GM12878 (cell line): ENCODE data around the gene SMC3. TPM values are rescaled to one million over a fixed set of nuclear protein-coding genes. Genes with fewer than 3 reads are reported as not detected.

Experiments
- ATAC-seq: fragments of 200-7000 bp; cut with Tn5 transposase; 3 replicates; pipeline ENCODE4 v1.9.1; 2020; ENCODE audit warnings: mild to moderate bottlenecking, moderate library complexity
- BruUV-seq: library from RNA; stranded (reverse); fragments of 400-500 nt; replicated peaks from 2 replicates; lab custom pipeline; 2021; lab: Mats Ljungman, UMichigan
- CTCF ChIA-PET: fragments of 300-600 bp; sonication (Branson Sonifier 250); formaldehyde crosslinking; extraction: SDS; loops from one replicate; lab custom pipeline; 2021; ENCODE audit warnings: inconsistent platforms; lab: Yijun Ruan, JAX
- POLR2A ChIA-PET: fragments of 350-600 bp; formaldehyde crosslinking; extraction: SDS; loops from one replicate; lab custom pipeline; 2021; ENCODE audit warnings: inconsistent platforms; lab: Charles Lee
- RAD21 ChIA-PET: fragments of 300-600 bp; sonication (Branson Sonifier 250); formaldehyde crosslinking; loops from one replicate; lab custom pipeline; 2023; ENCODE audit warnings: antibody characterized with exemption; ENCODE audit not compliant: unreplicated experiment; lab: Charles Lee
- SMC1A ChIA-PET: fragments of 300-600 bp; sonication (Branson Sonifier 250); formaldehyde crosslinking; loops from one replicate; lab custom pipeline; 2023; ENCODE audit not compliant: unreplicated experiment, uncharacterized antibody; lab: Charles Lee
- DNase-seq: peaks from one replicate; pipeline ENCODE4 v3.0.0-alpha.2; 2011; ENCODE audit warnings: low read depth, low spot score
- FAIRE-seq: peaks from 3 replicates; lab custom pipeline; 2011; peaks lifted over from hg19 to GRCh38; lab: Jason Lieb, UNC
- H2AFZ ChIP-seq: 2 replicates; pipeline ENCODE4 v1.6.0; 2011; ENCODE audit warnings: low read depth, low read length, control low read depth; ENCODE audit not compliant: control insufficient read depth
- H3K27ac ChIP-seq: 2 replicates; pipeline ENCODE4 v1.5.1; 2011; ENCODE audit warnings: control low read depth; ENCODE audit not compliant: control insufficient read depth, insufficient read depth
- H3K27me3 ChIP-seq, 2 experiments: replicated peaks in 1 of 2; 2 replicates each; pipeline versions ENCODE4 v1.6.0 to v1.6.1; 2011; ENCODE audit warnings: low read length in 1 of 2; ENCODE audit not compliant: control insufficient read depth in 2 of 2, insufficient read depth in 2 of 2
- H3K36me3 ChIP-seq, 2 experiments: 2 replicates each; pipeline ENCODE4 v1.5.1; 2011; ENCODE audit warnings: low read length in 1 of 2; ENCODE audit not compliant: control insufficient read depth in 2 of 2, insufficient read depth in 2 of 2
- H3K4me1 ChIP-seq: 2 replicates; pipeline ENCODE4 v1.6.1; 2011; ENCODE audit warnings: mild to moderate bottlenecking, low read length, moderate library complexity, mixed read lengths; ENCODE audit not compliant: control insufficient read depth, insufficient read depth
- H3K4me2 ChIP-seq: 2 replicates; pipeline ENCODE4 v1.6.0; 2011; ENCODE audit warnings: control low read depth; ENCODE audit not compliant: control insufficient read depth, insufficient read depth
- H3K4me3 ChIP-seq: fragments of 200-600 bp; sonication (generic); 2 replicates; pipeline ENCODE4 v1.5.1; 2016
- H3K79me2 ChIP-seq: 2 replicates; pipeline ENCODE4 v1.6.0; 2011; ENCODE audit warnings: low read length; ENCODE audit not compliant: control insufficient read depth, insufficient read depth
- H3K9ac ChIP-seq: 2 replicates; pipeline ENCODE4 v1.8.0; 2011; ENCODE audit warnings: low read length, control low read depth, mixed read lengths; ENCODE audit not compliant: control insufficient read depth, insufficient read depth
- H3K9me3 ChIP-seq: replicated peaks from 3 replicates; pipeline ENCODE4 v1.5.1; 2011; ENCODE audit warnings: mild to moderate bottlenecking, low read length; ENCODE audit not compliant: control insufficient read depth, insufficient read depth
- H4K20me1 ChIP-seq: 2 replicates; pipeline ENCODE4 v1.6.0; 2011; ENCODE audit not compliant: control insufficient read depth, insufficient read depth
- NFYB ChIP-seq: IDR thresholded peaks from 2 replicates; pipeline ENCODE4 v1.6.1; 2011; ENCODE audit warnings: low read depth, mild to moderate bottlenecking, low read length, improper control_type of control experiment, moderate library complexity; ENCODE audit not compliant: insufficient read depth
- whole genome bisulfite sequencing: methylation state at CpG from one replicate; pipeline ENCODE4 v1.1.6; 2016; ENCODE audit warnings: low lambda C conversion rate; ENCODE audit not compliant: insufficient replicate concordance, insufficient coverage; ENCODE audit errors: missing lambda C conversion rate; 5-methylcytosine and 5-hydroxymethylcytosine counted together
- in situ Hi-C: fragments of 300-500 bp; cut with MboI; formaldehyde crosslinking; loops from 9 replicates; pipeline ENCODE4 v1.14.3; 2018; ENCODE audit warnings: mixed read lengths
- intact Hi-C: fragments of 100-400 bp; cut with micrococcal nuclease; formaldehyde crosslinking; loops from one replicate; pipeline ENCODE4 v1.14.2; 2022; ENCODE audit not compliant: unreplicated experiment
- polyA plus RNA-seq, 11 experiments: library from polyadenylated mRNA; depleted of rRNA in 4 of 11; unstranded in 6 of 11; stranded (reverse) in 5 of 11; fragments of >200 nt; fragmentation: Nextera tagmentation in 4 of 11; fragmentation: Illumina TruSeq in 1 of 11; extraction: Ambion mirVana in 4 of 11; extraction: Trizol in 1 of 11; gene quantifications; 1 replicate in 1 of 11; 2 replicates in 10 of 11; pipeline versions ENCODE4 v1.2.1 to v1.2.3, GENCODE V29; 2011 to 2016; ENCODE audit warnings: inconsistent platforms in 2 of 11, missing spikeins in 2 of 11, low read depth in 1 of 11
- total RNA-seq, 4 experiments: library from RNA; depleted of rRNA in 3 of 4; stranded (reverse); fragments of >200 nt in 3 of 4; fragmentation: Illumina TruSeq in 1 of 4; extraction: Trizol in 1 of 4; gene quantifications; 2 replicates each; pipeline versions ENCODE4 v1.2.1 to v1.2.3, GENCODE V29; 2013 to 2021
- TF ChIP-seq, protein P1 (sequence below): fragments of 450-650 bp; IDR thresholded peaks from 2 replicates; pipeline ENCODE4 v1.6.1; 2018; ENCODE audit warnings: borderline replicate concordance, mild to moderate bottlenecking; ENCODE audit not compliant: partially characterized antibody

Gene SMC3
- total and polyA plus RNA-seq, 10 of the 15 experiments (the other 5 are each of a cell fraction or from before 2014, with no cell fraction given): 30.4 to 123 (median 48.3) TPM

DNA sequence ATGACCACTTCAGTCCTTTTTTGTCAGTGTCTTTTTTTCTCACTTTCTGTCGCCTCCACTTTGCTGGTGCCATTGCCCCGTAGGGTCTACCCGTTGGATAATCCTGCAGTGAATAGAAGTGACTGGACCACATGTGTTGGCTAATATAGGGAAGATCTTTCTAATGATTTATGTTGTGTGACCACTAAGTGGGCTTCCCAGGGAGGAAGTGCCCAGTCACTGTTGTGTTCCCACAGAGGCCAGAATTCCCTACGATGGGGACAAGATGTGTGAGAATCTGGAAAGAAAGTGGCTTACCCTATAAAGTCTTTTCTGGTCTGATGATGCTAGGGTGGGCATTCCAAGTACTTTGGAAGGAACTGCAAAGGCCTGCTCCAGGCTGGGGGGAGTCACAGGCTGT lies 28.4 kb upstream of the SMC3 start:
- CTCF ChIA-PET: interaction anchor here (1.4 to 10.7 kb wide), 4 partner anchors 9 to 232 kb away, joined by 3 to 85 read pairs (median 4); no protein-coding TSS in a partner anchor
- RAD21 ChIA-PET: interaction anchor here (1.0 to 2.3 kb wide), 5 partner anchors 40 to 401 kb away, joined by 3 to 10 read pairs (median 4); no protein-coding TSS in a partner anchor
- FAIRE-seq: no peak
- WGBS: 99% methylated on average over 4 of the region's 4 CpGs
- BruUV-seq: no TSS peak
- intact Hi-C loops: loop anchor here (5.0 kb wide), 1 partner anchor 112 kb away; no protein-coding TSS in a partner anchor
- H3K79me2 ChIP-seq: no peaks in the 10 kb centered on the region
- H3K36me3 ChIP-seq: no peaks in the 10 kb centered on the region
- no peak overlapping the region for H3K27ac ChIP-seq
- no peak for ATAC-seq
- H3K4me3 ChIP-seq: no peak overlapping the region
- in situ Hi-C loops: no loop called here
- peaks cover 29% of the 10 kb centered on the region for H3K4me1 ChIP-seq
- POLR2A ChIA-PET: interaction anchor here (0.8 to 1.3 kb wide), 2 partner anchors 40 to 233 kb away, joined by 3 read pairs; no protein-coding TSS in a partner anchor
- SMC1A ChIA-PET: interaction anchor here (1.0 to 8.8 kb wide), 10 partner anchors 10 to 233 kb away, joined by 3 to 54 read pairs (median 6); no protein-coding TSS in a partner anchor
- no peak for DNase-seq
- no peak overlapping the region for H2AFZ ChIP-seq
- no peaks in the 10 kb centered on the region for H3K9me3 ChIP-seq
- no peak for TF ChIP-seq NFYB
- TF ChIP-seq, protein P1, sequence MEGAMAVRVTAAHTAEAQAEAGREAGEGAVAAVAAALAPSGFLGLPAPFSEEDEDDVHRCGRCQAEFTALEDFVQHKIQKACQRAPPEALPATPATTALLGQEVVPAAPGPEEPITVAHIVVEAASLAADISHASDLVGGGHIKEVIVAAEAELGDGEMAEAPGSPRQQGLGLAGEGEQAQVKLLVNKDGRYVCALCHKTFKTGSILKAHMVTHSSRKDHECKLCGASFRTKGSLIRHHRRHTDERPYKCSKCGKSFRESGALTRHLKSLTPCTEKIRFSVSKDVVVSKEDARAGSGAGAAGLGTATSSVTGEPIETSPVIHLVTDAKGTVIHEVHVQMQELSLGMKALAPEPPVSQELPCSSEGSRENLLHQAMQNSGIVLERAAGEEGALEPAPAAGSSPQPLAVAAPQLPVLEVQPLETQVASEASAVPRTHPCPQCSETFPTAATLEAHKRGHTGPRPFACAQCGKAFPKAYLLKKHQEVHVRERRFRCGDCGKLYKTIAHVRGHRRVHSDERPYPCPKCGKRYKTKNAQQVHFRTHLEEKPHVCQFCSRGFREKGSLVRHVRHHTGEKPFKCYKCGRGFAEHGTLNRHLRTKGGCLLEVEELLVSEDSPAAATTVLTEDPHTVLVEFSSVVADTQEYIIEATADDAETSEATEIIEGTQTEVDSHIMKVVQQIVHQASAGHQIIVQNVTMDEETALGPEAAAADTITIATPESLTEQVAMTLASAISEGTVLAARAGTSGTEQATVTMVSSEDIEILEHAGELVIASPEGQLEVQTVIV: no peak
- TF ChIP-seq, all 136 proteins: peak for 0
- no peaks in the 10 kb centered on the region for H4K20me1 ChIP-seq
- no peak overlapping the region for H3K9ac ChIP-seq
- H3K27me3 ChIP-seq: no peaks in the 10 kb centered on the region
- no peak overlapping the region for H3K4me2 ChIP-seq
